ENCODE results near the gene ADGRL1. TPM values are rescaled to one million over a fixed set of nuclear protein-coding genes. Genes with fewer than 3 reads are reported as not detected.

ADGRL1 gene
- total RNA-seq, 4 donors from 2014 or later, result 20.8 to 55.1 (median 32.6) TPM

- Histone ChIP-seq H3K27ac (replicated peaks in 1 of 4) (peak within 1 kb of the TSS; percentile 88 to 98 (median 94)), H3K9me3 (no peaks in the 10 kb centered on the region), H3K4me1 (peaks cover 26 to 35% (median 33%) of the 10 kb centered on the region in 4 donors), H3K4me3 (peak within 1 kb of the TSS; percentile 64 to 77 (median 75)), H3K36me3 (no peaks in the 10 kb centered on the region), H3K27me3 (no peaks in the 10 kb centered on the region)
- WGBS, result under 1% methylated on average over 14 of the region's 78 CpGs
- peak; percentile 100 for DNase-seq (ENCODE audit: extremely low spot score)
- TF ChIP-seq POLR2A (IDR thresholded peaks at IDR 0.05; ENCODE audit: low read depth) (no peak), POLR2AphosphoS5 (IDR thresholded peaks at IDR 0.05) (peak; percentile 77 to 90), CTCF (IDR thresholded peaks at IDR 0.05) (peak; percentile 74 to 100 (median 90)), EP300 (IDR thresholded peaks at IDR 0.05) (no peak)
- intact Hi-C loops (cut with DNase I), result loop anchor here (5.0 kb wide), 1 partner anchor 64 kb away; the partner anchor contains the start of gene MISP3
Measured at GRCh38 chr19:14136509-14137281, 69.3 kb downstream of the ADGRL1 start, which contains the start of gene ASF1B. TSS of gene ASF1B (minus strand) at chr19:14136589. CDS start at chr19:14136456, 133 bp downstream.

GRCh38 chr19:14135985-14136508 lies 69.9 kb downstream of the ADGRL1 start:
- TF ChIP-seq CTCF (IDR thresholded peaks at IDR 0.05) (no peak), POLR2A (IDR thresholded peaks at IDR 0.05; ENCODE audit: low read depth) (no peak), EP300 (IDR thresholded peaks at IDR 0.05) (no peak), POLR2AphosphoS5 (IDR thresholded peaks at IDR 0.05) (no peak)
- peaks cover 26 to 35% (median 33%) of the 10 kb centered on the region in 4 donors for H3K4me1 ChIP-seq
- no peaks in the 10 kb centered on the region for H3K27me3 ChIP-seq
- H3K36me3 ChIP-seq, result no peaks in the 10 kb centered on the region
- H3K9me3 ChIP-seq, result no peaks in the 10 kb centered on the region
- WGBS, result 4% methylated on average over 17 of the region's 38 CpGs
- DNase-seq (ENCODE audit: extremely low spot score), result no peak
- peak overlapping the region in 3 of 4 donors; percentile 59 to 85 (median 78) for H3K27ac ChIP-seq (replicated peaks in 1 of 4)
- intact Hi-C loops (cut with DNase I), result loop anchor here (5.0 kb wide), 1 partner anchor 64 kb away; the partner anchor contains the start of gene MISP3
- peak overlapping the region; percentile 56 to 74 (median 67) for H3K4me3 ChIP-seq

- intact Hi-C loops (cut with DNase I), result loop anchor here (5.0 kb wide), 1 partner anchor 63 kb away; the partner anchor contains the start of gene MISP3
- no peak overlapping the region for H3K4me3 ChIP-seq
- H3K9me3 ChIP-seq, result no peaks in the 10 kb centered on the region
- peaks cover 26 to 35% (median 33%) of the 10 kb centered on the region in 4 donors for H3K4me1 ChIP-seq
- WGBS, result 48% methylated on average over 6 of the region's 6 CpGs
- H3K27ac ChIP-seq (replicated peaks in 1 of 4), result no peak overlapping the region
- TF ChIP-seq EP300 (IDR thresholded peaks at IDR 0.05) (no peak), POLR2A (IDR thresholded peaks at IDR 0.05; ENCODE audit: low read depth) (no peak), CTCF (IDR thresholded peaks at IDR 0.05) (no peak), POLR2AphosphoS5 (IDR thresholded peaks at IDR 0.05) (no peak)
- no peaks in the 10 kb centered on the region for H3K36me3 ChIP-seq
- DNase-seq (ENCODE audit: extremely low spot score), result no peak
- no peaks in the 10 kb centered on the region for H3K27me3 ChIP-seq
Measured at GRCh38 chr19:14135355-14135754, 70.6 kb downstream of the ADGRL1 start.

GRCh38 chr19:14127929-14128509 lies 78.0 kb downstream of the ADGRL1 start:
- 79% methylated on average over 4 of the region's 4 CpGs for WGBS
- H3K9me3 ChIP-seq, result no peaks in the 10 kb centered on the region
- H3K27me3 ChIP-seq, result no peaks in the 10 kb centered on the region
- H3K27ac ChIP-seq (replicated peaks in 1 of 4), result no peak overlapping the region
- DNase-seq (ENCODE audit: extremely low spot score), result no peak
- TF ChIP-seq CTCF (IDR thresholded peaks at IDR 0.05), result no peak
- TF ChIP-seq EP300 (IDR thresholded peaks at IDR 0.05), result no peak
- TF ChIP-seq POLR2A (IDR thresholded peaks at IDR 0.05; ENCODE audit: low read depth), result no peak
- H3K36me3 ChIP-seq, result no peaks in the 10 kb centered on the region
- intact Hi-C loops (cut with DNase I), result no loop called here
- no peak overlapping the region for H3K4me3 ChIP-seq
- peaks cover 0 to 15% (median 0%) of the 10 kb centered on the region in 4 donors for H3K4me1 ChIP-seq

All from esophagus muscularis mucosa (tissue), 4 donors.